ENCODE measurements around the gene TUBB8B.
"Not testable (repeated sequence)": the region's sequence is repeated elsewhere in the genome, so short reads cannot be mapped to it uniquely, and the experiment has no call there.

- TF ChIP-seq EP300, CTCF, POLR2A, POLR2AphosphoS5 (IDR thresholded peaks at IDR 0.05): not testable (repeated sequence)
Observed at GRCh38 chr18:49176-49665, at the start of gene TUBB8B.

Data from gastroesophageal sphincter (tissue), 3 donors.